Natural killer cell (primary cell): ENCODE measurements around the gene CPEB2. TPM values are rescaled to one million over a fixed set of nuclear protein-coding genes. Genes with fewer than 3 reads are reported as not detected.

ENCODE experiments used
- ATAC-seq, 3 donors: fragments of 150-1000 bp in 2 of 3; fragments of 200-7000 bp in 1 of 3; cut with Tn5 transposase; 1 replicate in 1 of 3; 2 replicates in 2 of 3; pipeline ENCODE4 v1.10.0; 2021; ENCODE audit warnings: mild to moderate bottlenecking in 2 of 3, moderate library complexity in 2 of 3
- DNase-seq, 2 donors: peaks; one replicate each; pipeline versions ENCODE4 v3.0.0 to v3.0.0-alpha.2; 2013 to 2021; ENCODE audit warnings: mixed read lengths in 1 of 2
- H3K27ac ChIP-seq: one replicate; pipeline ENCODE4 v1.5.1; 2013; ENCODE audit warnings: mild to moderate bottlenecking, low read length
- H3K27me3 ChIP-seq: one replicate; pipeline ENCODE4 v1.6.1; 2013; ENCODE audit warnings: low read length; ENCODE audit not compliant: control insufficient read depth, insufficient read depth
- H3K36me3 ChIP-seq: one replicate; pipeline ENCODE4 v1.6.1; 2013; ENCODE audit warnings: low read length; ENCODE audit not compliant: control insufficient read depth, insufficient read depth
- H3K4me1 ChIP-seq: one replicate; pipeline ENCODE4 v1.6.1; 2013; ENCODE audit warnings: low read length; ENCODE audit not compliant: control insufficient read depth, insufficient read depth
- H3K4me3 ChIP-seq: one replicate; pipeline ENCODE4 v1.5.1; 2013; ENCODE audit warnings: low read length
- H3K9me3 ChIP-seq: one replicate; pipeline ENCODE4 v1.6.1; 2013; ENCODE audit warnings: low read length; ENCODE audit not compliant: control insufficient read depth, insufficient read depth
- H3K27ac Mint-ChIP-seq, 2 donors: one replicate each; pipeline ENCODE4 v1.8.0; 2022; ENCODE audit warnings: mild to moderate bottlenecking in 2 of 2, mixed read lengths in 2 of 2, moderate library complexity in 1 of 2
- H3K27me3 Mint-ChIP-seq, 2 donors: one replicate each; pipeline ENCODE4 v1.8.0; 2022; ENCODE audit warnings: low read depth in 2 of 2, mixed read lengths in 2 of 2
- H3K36me3 Mint-ChIP-seq: one replicate; pipeline ENCODE4 v1.8.0; 2022; ENCODE audit warnings: mixed read lengths
- H3K4me1 Mint-ChIP-seq, 2 donors: one replicate each; pipeline ENCODE4 v1.8.0; 2022; ENCODE audit warnings: mixed read lengths in 2 of 2
- H3K4me3 Mint-ChIP-seq: one replicate; pipeline ENCODE4 v1.8.0; 2022; ENCODE audit warnings: mild to moderate bottlenecking, moderate library complexity, mixed read lengths
- H3K9me3 Mint-ChIP-seq, 2 donors: one replicate each; pipeline ENCODE4 v1.8.0; 2022; ENCODE audit warnings: mixed read lengths in 2 of 2
- WGBS: methylation state at CpG from one replicate; pipeline ENCODE4 v1.1.7; 2013; ENCODE audit warnings: missing lambda C conversion rate; ENCODE audit not compliant: insufficient coverage; 5-methylcytosine and 5-hydroxymethylcytosine counted together
- intact Hi-C: fragments of 100-400 bp; cut with micrococcal nuclease; formaldehyde crosslinking; loops from one replicate; pipeline ENCODE4 v1.14.2; 2022
- total RNA-seq, 4 donors: library from RNA; stranded (reverse); fragments of 120-200 nt in 1 of 4; gene quantifications; one replicate each; pipeline versions ENCODE4 v1.2.3 to v1.2.4, GENCODE V29; 2013 to 2022
- TF ChIP-seq, protein P1 (sequence below): fragments of 200-600 bp; IDR thresholded peaks from one replicate; pipeline ENCODE4 v1.8.0; 2022; ENCODE audit warnings: antibody characterized with exemption

CPEB2 gene
- total RNA-seq, 3 donors from 2014 or later (not counting 1 experiment from before 2014, with no cell fraction given) = 24.7 to 32.5 (median 29.0) TPM

- intact Hi-C loops = no loop called here
Observed at GRCh38 chr4:15013585-15013984, 11.3 kb downstream of the CPEB2 start.

GRCh38 chr4:15015170-15015569, 12.9 kb downstream of the CPEB2 start:
- DNase-seq (no peak), ATAC-seq (no peak)
- H3K9me3 Mint-ChIP-seq = no peaks in the 10 kb centered on the region
- no peaks in the 10 kb centered on the region for H3K4me1 ChIP-seq
- H3K9me3 ChIP-seq = no peaks in the 10 kb centered on the region
- H3K27me3 ChIP-seq = no peaks in the 10 kb centered on the region
- no peak overlapping the region for H3K27ac Mint-ChIP-seq
- intact Hi-C loops = no loop called here
- no peak overlapping the region for H3K4me3 ChIP-seq
- no CpG with 5 or more reads among the region's 1 CpG for WGBS
- no peak overlapping the region for H3K27ac ChIP-seq
- H3K4me3 Mint-ChIP-seq = no peak overlapping the region
- no peaks in the 10 kb centered on the region for H3K27me3 Mint-ChIP-seq
- H3K36me3 ChIP-seq = peaks cover 40% of the 10 kb centered on the region
- H3K36me3 Mint-ChIP-seq = no peaks in the 10 kb centered on the region
- peaks cover 11 to 14% of the 10 kb centered on the region in 2 donors for H3K4me1 Mint-ChIP-seq
- TF ChIP-seq, protein P1, sequence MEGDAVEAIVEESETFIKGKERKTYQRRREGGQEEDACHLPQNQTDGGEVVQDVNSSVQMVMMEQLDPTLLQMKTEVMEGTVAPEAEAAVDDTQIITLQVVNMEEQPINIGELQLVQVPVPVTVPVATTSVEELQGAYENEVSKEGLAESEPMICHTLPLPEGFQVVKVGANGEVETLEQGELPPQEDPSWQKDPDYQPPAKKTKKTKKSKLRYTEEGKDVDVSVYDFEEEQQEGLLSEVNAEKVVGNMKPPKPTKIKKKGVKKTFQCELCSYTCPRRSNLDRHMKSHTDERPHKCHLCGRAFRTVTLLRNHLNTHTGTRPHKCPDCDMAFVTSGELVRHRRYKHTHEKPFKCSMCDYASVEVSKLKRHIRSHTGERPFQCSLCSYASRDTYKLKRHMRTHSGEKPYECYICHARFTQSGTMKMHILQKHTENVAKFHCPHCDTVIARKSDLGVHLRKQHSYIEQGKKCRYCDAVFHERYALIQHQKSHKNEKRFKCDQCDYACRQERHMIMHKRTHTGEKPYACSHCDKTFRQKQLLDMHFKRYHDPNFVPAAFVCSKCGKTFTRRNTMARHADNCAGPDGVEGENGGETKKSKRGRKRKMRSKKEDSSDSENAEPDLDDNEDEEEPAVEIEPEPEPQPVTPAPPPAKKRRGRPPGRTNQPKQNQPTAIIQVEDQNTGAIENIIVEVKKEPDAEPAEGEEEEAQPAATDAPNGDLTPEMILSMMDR = no peak

More at GRCh38 chr4:15013585-15013984, 11.3 kb downstream of the CPEB2 start:
- peaks cover 46% of the 10 kb centered on the region for H3K36me3 ChIP-seq
- no peak overlapping the region for H3K4me3 ChIP-seq
- Mint-ChIP-seq H3K9me3 (no peaks in the 10 kb centered on the region), H3K27ac (no peak overlapping the region), H3K4me3 (no peak overlapping the region), H3K36me3 (no peaks in the 10 kb centered on the region), H3K4me1 (peaks cover 5 to 7% of the 10 kb centered on the region in 2 donors), H3K27me3 (no peaks in the 10 kb centered on the region)
- no peak for DNase-seq
- H3K27ac ChIP-seq = no peak overlapping the region
- no peaks in the 10 kb centered on the region for H3K27me3 ChIP-seq
- TF ChIP-seq, protein P1 = no peak
- no peaks in the 10 kb centered on the region for H3K9me3 ChIP-seq
- H3K4me1 ChIP-seq = no peaks in the 10 kb centered on the region
- ATAC-seq = no peak

DNA sequence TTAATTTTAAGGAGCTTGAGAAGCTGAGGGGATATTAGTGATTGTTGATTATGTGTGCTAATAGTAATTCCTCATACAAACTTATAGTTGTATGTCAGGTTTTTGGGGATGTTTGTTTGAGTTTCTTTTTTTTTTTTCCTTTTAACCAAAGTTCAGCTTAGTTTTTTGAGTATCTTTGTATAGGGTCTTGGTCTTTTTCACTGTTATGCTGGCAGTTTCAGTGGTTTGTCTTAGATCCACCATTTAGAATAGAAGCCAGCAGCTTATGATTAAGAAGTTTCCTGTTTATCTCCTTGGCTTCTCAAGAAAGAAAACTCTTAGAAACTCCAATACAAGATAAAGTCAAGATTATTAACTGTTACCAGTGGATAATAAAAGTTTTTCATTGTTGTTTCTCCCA, 16.1 kb downstream of the CPEB2 start:
- Histone ChIP-seq H3K4me1 (no peaks in the 10 kb centered on the region), H3K27ac (no peak overlapping the region), H3K4me3 (no peak overlapping the region), H3K9me3 (no peaks in the 10 kb centered on the region), H3K27me3 (no peaks in the 10 kb centered on the region), H3K36me3 (peaks cover 34% of the 10 kb centered on the region)
- H3K9me3 Mint-ChIP-seq = no peaks in the 10 kb centered on the region
- intact Hi-C loops = no loop called here
- no peaks in the 10 kb centered on the region for H3K27me3 Mint-ChIP-seq
- H3K36me3 Mint-ChIP-seq = no peaks in the 10 kb centered on the region
- no peak overlapping the region for H3K27ac Mint-ChIP-seq
- ATAC-seq = no peak
- H3K4me1 Mint-ChIP-seq = peaks cover 30 to 33% of the 10 kb centered on the region in 2 donors
- TF ChIP-seq, protein P1 = no peak
- H3K4me3 Mint-ChIP-seq = no peak overlapping the region
- no peak for DNase-seq

- H3K36me3 Mint-ChIP-seq = peaks cover 8% of the 10 kb centered on the region
- no peaks in the 10 kb centered on the region for H3K27me3 Mint-ChIP-seq
- Histone ChIP-seq H3K4me3 (no peak overlapping the region), H3K4me1 (no peaks in the 10 kb centered on the region), H3K27ac (no peak overlapping the region), H3K27me3 (no peaks in the 10 kb centered on the region), H3K36me3 (peaks cover 24% of the 10 kb centered on the region), H3K9me3 (no peaks in the 10 kb centered on the region)
- H3K27ac Mint-ChIP-seq = no peak overlapping the region
- DNase-seq = no peak
- TF ChIP-seq, protein P1 = no peak
- H3K4me3 Mint-ChIP-seq = no peak overlapping the region
- H3K9me3 Mint-ChIP-seq = no peaks in the 10 kb centered on the region
- intact Hi-C loops = no loop called here
- ATAC-seq = no peak
- WGBS = 91% methylated on average over 6 of the region's 7 CpGs
- H3K4me1 Mint-ChIP-seq = peaks cover 36 to 51% of the 10 kb centered on the region in 2 donors
Observed at GRCh38 chr4:15020502-15021286, 18.4 kb downstream of the CPEB2 start.
